Measurements from ENCODE around the gene PRICKLE2. TPM values are rescaled to one million over a fixed set of nuclear protein-coding genes. Genes with fewer than 3 reads are reported as not detected.
A peak's percentile ranks its signal among the peaks of the same experiment; 100 is the strongest.

Gene PRICKLE2
- total RNA-seq, 1 donor from 2014 or later: 84.4 TPM

GRCh38 chr3:64133987-64134386 is 91.3 kb downstream of the PRICKLE2 start:
- peaks cover 53% of the 10 kb centered on the region for H3K36me3 Mint-ChIP-seq (ENCODE audit: low read depth, unreplicated experiment)
- no peaks in the 10 kb centered on the region for H3K27me3 Mint-ChIP-seq (ENCODE audit: low read depth, unreplicated experiment)
- TF ChIP-seq CTCF (IDR thresholded peaks at IDR 0.05; ENCODE audit: insufficient read depth, low read depth, low read length) (no peak), EZH2 (IDR thresholded peaks at IDR 0.05; ENCODE audit: insufficient read depth, low read length) (no peak)

GRCh38 chr3:64133272-64133671 is 92.0 kb downstream of the PRICKLE2 start:
- H3K36me3 Mint-ChIP-seq (ENCODE audit: low read depth, unreplicated experiment): peaks cover 48% of the 10 kb centered on the region
- no peak overlapping the region for H3K27ac ChIP-seq (ENCODE audit: low read depth, low read length)

More at GRCh38 chr3:64133987-64134386, 91.3 kb downstream of the PRICKLE2 start:
- Histone ChIP-seq H3K4me2 (ENCODE audit: low read length) (no peak overlapping the region), H3K27ac (ENCODE audit: low read depth, low read length) (no peak overlapping the region), H3K9me3 (ENCODE audit: insufficient read depth, low read depth, low read length) (no peaks in the 10 kb centered on the region), H3K4me3 (ENCODE audit: insufficient read depth, low read depth, low read length) (no peak overlapping the region), H3K36me3 (ENCODE audit: insufficient read depth, low read length) (peaks cover 6% of the 10 kb centered on the region), H3K79me2 (ENCODE audit: insufficient read depth, low read length) (peaks cover 59% of the 10 kb centered on the region), H4K20me1 (ENCODE audit: insufficient read depth, low read length) (peaks cover 85% of the 10 kb centered on the region), H2AFZ (ENCODE audit: low read depth, low read length) (no peak overlapping the region), H3K9ac (ENCODE audit: low read length) (no peak overlapping the region), H3K4me1 (ENCODE audit: insufficient read depth, low read length) (peaks cover 7% of the 10 kb centered on the region), H3K27me3 (ENCODE audit: insufficient read depth, low read length) (no peaks in the 10 kb centered on the region)
- H3K27ac Mint-ChIP-seq (ENCODE audit: unreplicated experiment): peak overlapping the region; percentile 62
- no peak overlapping the region for H3K4me3 Mint-ChIP-seq (ENCODE audit: unreplicated experiment)
- H3K4me1 Mint-ChIP-seq (ENCODE audit: low read depth, unreplicated experiment): peaks cover 56% of the 10 kb centered on the region
- DNase-seq (ENCODE audit: low read depth) (no peak), FAIRE-seq (no peak)
- H3K9me3 Mint-ChIP-seq (ENCODE audit: unreplicated experiment): no peaks in the 10 kb centered on the region

More at GRCh38 chr3:64133272-64133671, 92.0 kb downstream of the PRICKLE2 start:
- FAIRE-seq (no peak), DNase-seq (ENCODE audit: low read depth) (no peak)
- Histone ChIP-seq H3K4me2 (ENCODE audit: low read length) (no peak overlapping the region), H3K9me3 (ENCODE audit: insufficient read depth, low read depth, low read length) (no peaks in the 10 kb centered on the region), H3K4me3 (ENCODE audit: insufficient read depth, low read depth, low read length) (no peak overlapping the region), H3K36me3 (ENCODE audit: insufficient read depth, low read length) (peaks cover 6% of the 10 kb centered on the region), H3K27me3 (ENCODE audit: insufficient read depth, low read length) (no peaks in the 10 kb centered on the region), H2AFZ (ENCODE audit: low read depth, low read length) (no peak overlapping the region), H3K9ac (ENCODE audit: low read length) (no peak overlapping the region), H3K4me1 (ENCODE audit: insufficient read depth, low read length) (peaks cover 3% of the 10 kb centered on the region), H3K79me2 (ENCODE audit: insufficient read depth, low read length) (peaks cover 57% of the 10 kb centered on the region), H4K20me1 (ENCODE audit: insufficient read depth, low read length) (peaks cover 80% of the 10 kb centered on the region)
- Mint-ChIP-seq H3K27ac (ENCODE audit: unreplicated experiment) (no peak overlapping the region), H3K9me3 (ENCODE audit: unreplicated experiment) (no peaks in the 10 kb centered on the region), H3K27me3 (ENCODE audit: low read depth, unreplicated experiment) (no peaks in the 10 kb centered on the region), H3K4me3 (ENCODE audit: unreplicated experiment) (no peak overlapping the region), H3K4me1 (ENCODE audit: low read depth, unreplicated experiment) (peaks cover 52% of the 10 kb centered on the region)
- TF ChIP-seq CTCF (IDR thresholded peaks at IDR 0.05; ENCODE audit: insufficient read depth, low read depth, low read length): no peak
- TF ChIP-seq EZH2 (IDR thresholded peaks at IDR 0.05; ENCODE audit: insufficient read depth, low read length): no peak
